T-helper 2 cell treated with Interferon-gamma antibody and Interleukin-4, amounts not matched to agents 100 ng/mL and 5 ng/mL, for 36 hours (primary cell): ENCODE measurements around the gene HERC5. TPM values are rescaled to one million over a fixed set of nuclear protein-coding genes. Genes with fewer than 3 reads are reported as not detected.

Source experiments
- intact Hi-C: fragments of 100-400 bp; cut with micrococcal nuclease; formaldehyde crosslinking; loops from one replicate; pipeline ENCODE4 v1.15.1; 2023
- total RNA-seq: library from RNA; stranded (reverse); gene quantifications from 2 replicates; pipeline ENCODE4 v1.2.3, GENCODE V29; 2022

The HERC5 gene
- total RNA-seq, 1 donor from 2014 or later = 19.2 TPM

DNA sequence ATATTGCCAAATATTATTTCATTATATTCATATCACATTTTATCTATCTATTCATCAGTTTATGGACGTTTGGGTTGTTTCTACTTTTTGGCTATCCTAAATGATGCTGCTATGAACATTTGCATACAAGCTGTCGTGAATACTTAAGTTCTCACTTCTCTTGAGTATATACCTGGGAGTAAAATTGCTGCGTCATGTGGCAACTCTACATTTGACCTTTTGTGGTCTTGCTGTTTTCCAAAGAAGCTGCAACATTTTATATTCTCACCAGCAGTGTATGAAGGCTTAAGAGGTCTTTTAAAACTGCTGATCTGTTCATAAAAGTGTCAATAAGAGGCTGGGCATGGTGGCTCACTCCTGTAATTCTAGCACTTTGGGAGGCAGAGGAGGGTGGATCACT, 60.9 kb downstream of the HERC5 start:
- intact Hi-C loops = loop anchor here (5.0 kb wide), 2 partner anchors 486 to 666 kb away; no protein-coding TSS in a partner anchor

DNA sequence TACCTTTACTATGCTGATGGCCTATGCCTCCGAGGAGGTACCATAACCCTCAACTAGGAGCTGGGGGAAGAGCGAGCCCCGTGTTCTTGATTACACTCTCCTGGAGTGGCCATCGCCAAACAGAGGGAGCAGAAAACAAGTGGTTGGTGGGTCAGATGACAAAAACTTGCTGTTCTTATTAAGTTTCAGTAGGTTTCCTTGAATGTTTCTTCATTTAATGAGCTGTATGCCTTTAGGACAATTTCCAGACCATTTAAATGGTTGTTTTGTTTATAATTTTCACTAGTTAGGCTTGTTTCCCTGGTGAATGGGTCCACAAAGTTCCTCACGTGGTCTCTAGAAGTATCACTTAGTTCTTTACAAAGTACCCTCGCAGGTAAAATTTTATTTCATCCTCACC, 62.0 kb downstream of the HERC5 start:
- intact Hi-C loops = loop anchor here (5.0 kb wide), 2 partner anchors 487 to 667 kb away; no protein-coding TSS in a partner anchor

- intact Hi-C loops = loop anchor here (1.0 to 10.0 kb wide), 5 partner anchors 66 to 772 kb away; partner anchors contain the start of genes HERC3, HERC5, PKD2 and TIGD2
These were observed 65.9 kb downstream of the HERC5 start for GRCh38 chr4:88522702-88523324.

- intact Hi-C loops = loop anchor here (1.0 to 10.0 kb wide), 6 partner anchors 66 to 771 kb away; partner anchors contain the start of genes HERC3, HERC5, PKD2 and PPM1K
These were observed 66.6 kb downstream of the HERC5 start, which contains the start of gene PYURF for GRCh38 chr4:88523325-88524129. PYURF (minus strand) TSS chr4:88523776; CDS start chr4:88523700, 76 bp downstream.

GRCh38 chr4:88524171-88524570, 67.3 kb downstream of the HERC5 start:
- intact Hi-C loops = loop anchor here (1.0 to 10.0 kb wide), 4 partner anchors 67 to 771 kb away; partner anchors contain the start of genes HERC5, PPM1K and TIGD2

DNA sequence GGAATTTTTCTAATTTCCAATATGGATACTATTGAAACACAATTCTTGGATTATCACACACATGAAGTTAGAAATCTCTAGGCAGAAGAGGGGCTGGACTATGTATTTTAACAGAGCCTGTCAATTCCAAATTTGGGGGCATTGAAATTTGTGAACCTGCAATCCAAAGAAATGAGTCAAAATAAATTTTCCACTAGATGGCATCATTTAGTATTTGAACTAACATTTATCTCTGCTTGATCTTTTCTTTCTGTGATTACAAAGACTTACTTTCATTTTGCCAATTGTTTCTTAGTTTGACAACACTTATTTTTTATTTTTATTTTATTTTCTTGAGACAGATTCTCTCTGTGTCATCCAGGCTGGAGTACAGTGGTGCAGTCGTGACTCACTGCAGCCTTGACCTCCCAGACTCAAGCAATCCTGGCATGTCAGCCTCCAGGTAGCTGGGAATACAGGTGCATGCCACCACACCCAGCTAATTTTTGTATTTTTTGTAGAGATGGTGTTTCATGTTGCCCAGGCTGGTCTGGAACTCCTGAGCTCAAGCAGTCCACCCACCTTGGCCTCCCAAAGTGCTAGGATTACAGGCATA, 69.4 kb downstream of the HERC5 start:
- intact Hi-C loops = loop anchor here (1.0 to 10.0 kb wide), 6 partner anchors 67 to 768 kb away; no protein-coding TSS in a partner anchor

GRCh38 chr4:88527787-88528186, 70.9 kb downstream of the HERC5 start:
- intact Hi-C loops = loop anchor here (2.0 to 10.0 kb wide), 2 partner anchors 295 to 767 kb away; no protein-coding TSS in a partner anchor

- intact Hi-C loops = loop anchor here (10.0 kb wide), 1 partner anchor 766 kb away; no protein-coding TSS in a partner anchor
These were observed 71.9 kb downstream of the HERC5 start for GRCh38 chr4:88528861-88529260.

DNA sequence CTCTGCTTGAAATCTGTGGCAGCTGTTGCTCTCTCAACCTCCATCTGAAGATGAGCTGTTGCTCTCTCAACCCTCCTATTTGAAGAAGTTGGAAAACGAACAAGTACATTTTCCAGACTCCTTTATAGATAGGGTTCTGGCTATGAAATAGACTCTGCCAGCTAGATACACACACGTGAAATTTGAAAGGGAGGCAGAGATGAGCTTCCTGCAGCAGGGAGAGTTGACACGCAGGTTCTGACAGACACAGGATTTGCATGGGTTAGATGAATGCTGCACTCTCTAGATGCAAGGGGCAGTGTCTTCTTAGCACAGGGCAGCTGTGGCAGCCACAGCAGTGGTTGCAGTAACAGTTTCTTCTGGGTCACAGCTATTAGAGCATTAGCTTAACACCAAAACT, 74.6 kb downstream of the HERC5 start:
- intact Hi-C loops = no loop called here

GRCh38 chr4:88533088-88533790, 76.3 kb downstream of the HERC5 start:
- intact Hi-C loops = no loop called here

GRCh38 chr4:88533937-88534750, 77.2 kb downstream of the HERC5 start:
- intact Hi-C loops = no loop called here

DNA sequence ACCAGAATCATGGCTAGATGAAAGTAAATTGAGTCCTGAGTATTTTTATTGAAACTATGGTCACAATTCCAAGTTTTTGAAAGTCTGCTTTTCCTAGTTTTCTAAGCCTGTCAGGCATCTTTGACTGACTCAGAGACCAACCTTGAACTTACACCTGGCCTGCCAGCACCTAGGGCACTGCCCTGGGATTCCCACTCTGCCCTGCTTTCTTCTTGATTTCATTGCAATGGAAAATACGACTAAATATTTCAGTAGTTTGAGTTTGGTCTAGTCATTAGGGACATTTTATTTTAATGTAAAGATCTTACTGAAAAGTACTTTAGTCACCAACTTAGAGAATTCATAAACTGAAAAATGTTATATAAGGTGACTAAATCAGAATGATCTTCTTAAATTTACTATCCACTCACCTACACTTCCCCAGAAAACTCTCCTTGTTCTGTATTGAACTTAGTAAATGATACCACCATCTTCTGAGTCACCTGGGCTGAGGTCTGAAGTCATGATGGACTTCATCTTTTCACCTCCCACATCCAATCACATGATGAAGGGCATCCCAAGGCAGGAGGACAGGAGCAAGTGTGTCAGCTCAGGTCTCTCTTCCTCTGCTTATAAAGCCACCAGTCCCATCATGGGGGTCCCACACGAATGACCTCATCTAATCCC, 78.3 kb downstream of the HERC5 start:
- intact Hi-C loops = no loop called here

GRCh38 chr4:88537709-88538108, 80.8 kb downstream of the HERC5 start:
- intact Hi-C loops = no loop called here

DNA sequence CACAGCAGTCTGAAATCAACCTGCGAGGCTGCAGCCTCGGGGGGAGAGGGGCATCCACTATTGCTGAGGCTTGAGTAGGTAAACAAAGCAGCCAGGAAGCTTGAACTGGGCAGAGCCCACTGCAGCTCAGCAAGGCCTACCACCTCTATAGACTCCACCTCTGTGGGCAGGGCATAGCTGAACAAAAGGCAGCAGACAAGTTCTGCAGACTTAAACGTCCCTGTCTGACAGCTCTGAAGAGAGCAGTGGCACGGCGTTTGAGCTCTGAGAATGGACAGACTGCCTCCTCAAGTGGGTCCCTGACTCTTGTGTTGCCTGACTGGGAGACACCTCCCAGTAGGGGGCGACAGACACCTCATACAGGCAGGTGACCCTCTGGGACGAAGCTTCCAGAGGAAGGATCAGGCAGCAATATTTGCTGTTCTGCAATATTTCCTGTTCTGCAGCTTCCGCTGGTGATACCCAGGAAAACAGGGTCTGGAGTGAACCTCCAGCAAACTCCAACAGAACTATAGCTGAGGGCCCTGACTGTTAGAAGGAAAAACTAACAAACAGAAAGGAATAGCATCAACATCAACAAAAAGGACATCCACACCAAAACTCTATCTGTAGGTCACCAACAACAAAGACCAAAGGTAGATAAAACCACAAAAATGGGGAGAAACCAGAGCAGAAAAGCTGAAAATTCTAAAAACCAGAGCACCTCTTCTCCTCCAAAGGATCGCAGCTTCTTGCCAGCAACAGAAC, 82.6 kb downstream of the HERC5 start:
- intact Hi-C loops = loop anchor here (1.0 kb wide), 1 partner anchor 120 kb away; no protein-coding TSS in a partner anchor

GRCh38 chr4:88549815-88550214, 92.9 kb downstream of the HERC5 start:
- intact Hi-C loops = no loop called here
